ENCODE results near the gene STK39. TPM values are rescaled to one million over a fixed set of nuclear protein-coding genes. Genes with fewer than 3 reads are reported as not detected.

STK39 gene
- total RNA-seq, 3 donors from 2014 or later, result 16.4 to 22.9 (median 19.2) TPM

GRCh38 chr2:168185583-168186274, 61.7 kb downstream of the STK39 start:
- Histone ChIP-seq H3K36me3 (no peaks in the 10 kb centered on the region), H3K4me1 (no peaks in the 10 kb centered on the region), H3K9me3 (no peaks in the 10 kb centered on the region), H3K27ac (no peak overlapping the region), H3K4me3 (no peak overlapping the region), H3K27me3 (no peaks in the 10 kb centered on the region)
- intact Hi-C loops (cut with DNase I; ENCODE audit: low total_unique reads), result no loop called here
- no peak for DNase-seq (ENCODE audit: low spot score in 2 of 2)
- TF ChIP-seq POLR2AphosphoS5 (IDR thresholded peaks at IDR 0.05) (no peak), CTCF (IDR thresholded peaks at IDR 0.05) (no peak), POLR2A (IDR thresholded peaks at IDR 0.05) (no peak)

GRCh38 chr2:168184681-168185513, 62.5 kb downstream of the STK39 start:
- Histone ChIP-seq H3K36me3 (no peaks in the 10 kb centered on the region), H3K4me1 (no peaks in the 10 kb centered on the region), H3K4me3 (no peak overlapping the region), H3K27me3 (no peaks in the 10 kb centered on the region), H3K9me3 (no peaks in the 10 kb centered on the region), H3K27ac (no peak overlapping the region)
- DNase-seq (ENCODE audit: low spot score in 2 of 2), result no peak
- no peak for TF ChIP-seq POLR2AphosphoS5 (IDR thresholded peaks at IDR 0.05)
- TF ChIP-seq POLR2A (IDR thresholded peaks at IDR 0.05), result no peak
- TF ChIP-seq CTCF (IDR thresholded peaks at IDR 0.05), result no peak
- intact Hi-C loops (cut with DNase I; ENCODE audit: low total_unique reads), result no loop called here

- Histone ChIP-seq H3K36me3 (no peaks in the 10 kb centered on the region), H3K9me3 (no peaks in the 10 kb centered on the region), H3K27ac (no peak overlapping the region), H3K27me3 (no peaks in the 10 kb centered on the region), H3K4me1 (no peaks in the 10 kb centered on the region), H3K4me3 (no peak overlapping the region)
- intact Hi-C loops (cut with DNase I; ENCODE audit: low total_unique reads), result no loop called here
- no peak for DNase-seq (ENCODE audit: low spot score in 2 of 2)
- TF ChIP-seq POLR2A (IDR thresholded peaks at IDR 0.05), result no peak
- TF ChIP-seq CTCF (IDR thresholded peaks at IDR 0.05), result no peak
- no peak for TF ChIP-seq POLR2AphosphoS5 (IDR thresholded peaks at IDR 0.05)
Measured at GRCh38 chr2:168183308-168183997, 63.9 kb downstream of the STK39 start.

- no peak overlapping the region for H3K27ac ChIP-seq
- no peak overlapping the region for H3K4me3 ChIP-seq
Measured at GRCh38 chr2:168182550-168183249, 64.7 kb downstream of the STK39 start.

More at GRCh38 chr2:168182550-168183249, 64.7 kb downstream of the STK39 start:
- Histone ChIP-seq H3K36me3 (no peaks in the 10 kb centered on the region), H3K9me3 (no peaks in the 10 kb centered on the region), H3K4me1 (no peaks in the 10 kb centered on the region), H3K27me3 (no peaks in the 10 kb centered on the region)
- intact Hi-C loops (cut with DNase I; ENCODE audit: low total_unique reads), result no loop called here
- no peak for DNase-seq (ENCODE audit: low spot score in 2 of 2)
- TF ChIP-seq CTCF (IDR thresholded peaks at IDR 0.05), result no peak
